ENCODE measurements around the gene PTEN.

DNA sequence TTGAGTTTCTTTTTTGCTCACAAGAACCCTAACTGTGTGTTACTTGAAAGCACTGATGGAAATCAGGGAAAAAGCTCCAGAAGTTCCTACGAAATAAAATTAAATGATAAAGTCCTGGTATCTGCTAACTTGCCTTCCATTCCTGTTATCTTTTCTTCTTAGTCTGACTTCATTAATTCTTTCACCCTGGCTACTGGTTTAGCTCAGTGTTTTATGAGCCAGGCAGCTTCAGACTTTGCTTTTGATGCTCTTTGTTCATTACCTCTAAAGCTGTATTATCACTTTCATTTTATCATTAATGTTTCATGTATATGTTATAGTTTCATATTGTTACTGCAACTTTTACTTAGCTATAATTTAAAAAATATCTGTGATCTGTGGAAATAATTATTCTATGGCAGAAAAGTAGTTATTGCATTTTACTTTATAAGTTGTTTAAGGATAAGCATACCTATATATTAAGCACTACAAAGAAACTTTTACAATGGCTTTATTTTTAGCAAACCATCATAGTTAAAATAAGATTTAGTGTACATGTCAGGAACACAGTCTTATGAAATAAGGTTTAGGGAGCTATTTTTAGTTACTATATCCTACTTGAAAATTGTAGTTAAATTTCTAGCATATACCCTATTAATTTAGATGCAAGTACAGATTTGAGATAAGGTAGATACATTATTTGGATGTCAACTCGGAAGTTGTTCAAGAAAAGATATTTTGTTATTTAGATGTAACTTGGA is 19.3 kb downstream of the PTEN start:
- TF ChIP-seq, protein P1, sequence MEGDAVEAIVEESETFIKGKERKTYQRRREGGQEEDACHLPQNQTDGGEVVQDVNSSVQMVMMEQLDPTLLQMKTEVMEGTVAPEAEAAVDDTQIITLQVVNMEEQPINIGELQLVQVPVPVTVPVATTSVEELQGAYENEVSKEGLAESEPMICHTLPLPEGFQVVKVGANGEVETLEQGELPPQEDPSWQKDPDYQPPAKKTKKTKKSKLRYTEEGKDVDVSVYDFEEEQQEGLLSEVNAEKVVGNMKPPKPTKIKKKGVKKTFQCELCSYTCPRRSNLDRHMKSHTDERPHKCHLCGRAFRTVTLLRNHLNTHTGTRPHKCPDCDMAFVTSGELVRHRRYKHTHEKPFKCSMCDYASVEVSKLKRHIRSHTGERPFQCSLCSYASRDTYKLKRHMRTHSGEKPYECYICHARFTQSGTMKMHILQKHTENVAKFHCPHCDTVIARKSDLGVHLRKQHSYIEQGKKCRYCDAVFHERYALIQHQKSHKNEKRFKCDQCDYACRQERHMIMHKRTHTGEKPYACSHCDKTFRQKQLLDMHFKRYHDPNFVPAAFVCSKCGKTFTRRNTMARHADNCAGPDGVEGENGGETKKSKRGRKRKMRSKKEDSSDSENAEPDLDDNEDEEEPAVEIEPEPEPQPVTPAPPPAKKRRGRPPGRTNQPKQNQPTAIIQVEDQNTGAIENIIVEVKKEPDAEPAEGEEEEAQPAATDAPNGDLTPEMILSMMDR (IDR thresholded peaks at IDR 0.05; ENCODE audit: borderline replicate concordance, extremely low read depth, low read length, poor library complexity, severe bottlenecking): no peak
- no peak for TF ChIP-seq EZH2 (IDR thresholded peaks at IDR 0.05; ENCODE audit: borderline replicate concordance, low read depth, low read length, severe bottlenecking)
